A673 (cell line): ENCODE data around the gene PPARG.

Experiments
- CTCF ChIP-seq: fragments of 300-800, 200-600 bp; sonication (generic); conservative IDR thresholded peaks from 2 replicates; pipeline ENCODE4 v1.5.1; 2017; ENCODE audit warnings: low read depth, mild to moderate bottlenecking, antibody characterized with exemption, low read length, moderate library complexity, mixed read lengths
- EZH2 ChIP-seq: fragments of 200-600 bp; sonication (generic); IDR thresholded peaks from 2 replicates; pipeline ENCODE4 v1.6.1; 2017; ENCODE audit warnings: borderline replicate concordance, low read depth, mild to moderate bottlenecking, mixed read lengths, antibody characterized with exemption, low read length; ENCODE audit not compliant: poor library complexity, severe bottlenecking

- TF ChIP-seq CTCF (no peak), EZH2 (no peak)
These were observed 165.9 kb downstream of the PPARG start for GRCh38 chr3:12454816-12455121.
